GM21737 (cell line): ENCODE data around the gene PLCB3.

ENCODE experiments used
- ATAC-seq: cut with Tn5 transposase; IDR thresholded peaks from one replicate; pipeline ENCODE4 v1.9.1; 2021; ENCODE audit warnings: mild to moderate bottlenecking, moderate library complexity; ENCODE audit not compliant: unreplicated experiment

The PLCB3 gene

GRCh38 chr11:64249563-64250414, 1.5 kb upstream of the PLCB3 start:
- ATAC-seq: no peak

- no peak for ATAC-seq
Measured at GRCh38 chr11:64250415-64251015, 815 bp upstream of the PLCB3 start.

- no peak for ATAC-seq
Measured at GRCh38 chr11:64251753-64252002, 348 bp downstream of the PLCB3 start.

- ATAC-seq: no peak
Measured at GRCh38 chr11:64252003-64252872, 908 bp downstream of the PLCB3 start.

- no peak for ATAC-seq
Measured at GRCh38 chr11:64253043-64253442, 1.7 kb downstream of the PLCB3 start.

- no peak for ATAC-seq
Measured at GRCh38 chr11:64253481-64253880, 2.2 kb downstream of the PLCB3 start.

GRCh38 chr11:64254326-64254725, 3.0 kb downstream of the PLCB3 start:
- ATAC-seq: no peak

- no peak for ATAC-seq
Measured at GRCh38 chr11:64255135-64256128, 4.1 kb downstream of the PLCB3 start.

GRCh38 chr11:64256300-64256699, 5.0 kb downstream of the PLCB3 start:
- no peak for ATAC-seq

GRCh38 chr11:64258356-64258755, 7.0 kb downstream of the PLCB3 start:
- ATAC-seq: no peak

GRCh38 chr11:64258946-64259532, 7.7 kb downstream of the PLCB3 start:
- no peak for ATAC-seq

GRCh38 chr11:64259533-64260067, 8.3 kb downstream of the PLCB3 start:
- no peak for ATAC-seq

GRCh38 chr11:64260147-64260708, 8.9 kb downstream of the PLCB3 start:
- no peak for ATAC-seq

- no peak for ATAC-seq
Measured at GRCh38 chr11:64261556-64262080, 10.3 kb downstream of the PLCB3 start.

- no peak for ATAC-seq
Measured at GRCh38 chr11:64262271-64263002, 11.1 kb downstream of the PLCB3 start.

- no peak for ATAC-seq
Measured at GRCh38 chr11:64263021-64263946, 12.0 kb downstream of the PLCB3 start.

- ATAC-seq: no peak
Measured at GRCh38 chr11:64263947-64264317, 12.6 kb downstream of the PLCB3 start.

- ATAC-seq: no peak
Measured at GRCh38 chr11:64264371-64264852, 13.1 kb downstream of the PLCB3 start.
